WI38 (cell line): ENCODE data around the gene PLA2G6.
"Not testable (repeated sequence)": the region's sequence is repeated elsewhere in the genome, so short reads cannot be mapped to it uniquely, and the experiment has no call there.

Experiments
- H3K4me3 ChIP-seq: 2 replicates; pipeline ENCODE4 v1.5.1; 2011; ENCODE audit warnings: low read depth, mild to moderate bottlenecking, control low read depth, low read length
- CTCF ChIP-seq: IDR thresholded peaks from 2 replicates; pipeline ENCODE4 v1.5.1; 2012; ENCODE audit warnings: low read depth, mild to moderate bottlenecking, control low read depth, low read length

PLA2G6 gene

GRCh38 chr22:38186429-38186828, 4.8 kb upstream of the PLA2G6 start:
- H3K4me3 ChIP-seq, result no peak overlapping the region
- no peak for TF ChIP-seq CTCF

GRCh38 chr22:38184788-38185187, 3.2 kb upstream of the PLA2G6 start:
- no peak for TF ChIP-seq CTCF
- H3K4me3 ChIP-seq, result no peak overlapping the region

GRCh38 chr22:38180841-38181452, 683 bp downstream of the PLA2G6 start:
- TF ChIP-seq CTCF, result no peak
- H3K4me3 ChIP-seq, result peak overlapping the region; percentile 52

GRCh38 chr22:38178605-38178937, 3.1 kb downstream of the PLA2G6 start:
- not testable (repeated sequence) for H3K4me3 ChIP-seq

GRCh38 chr22:38177926-38178604, 3.6 kb downstream of the PLA2G6 start:
- TF ChIP-seq CTCF, result no peak
- H3K4me3 ChIP-seq, result no peak overlapping the region

- H3K4me3 ChIP-seq, result not testable (repeated sequence)
These were observed 4.1 kb downstream of the PLA2G6 start for GRCh38 chr22:38177571-38177925.

GRCh38 chr22:38177044-38177443, 4.6 kb downstream of the PLA2G6 start:
- no peak for TF ChIP-seq CTCF
- H3K4me3 ChIP-seq, result no peak overlapping the region

GRCh38 chr22:38176170-38176741, 5.4 kb downstream of the PLA2G6 start:
- no peak for TF ChIP-seq CTCF
- H3K4me3 ChIP-seq, result no peak overlapping the region
